HEK293 (cell line): ENCODE results near the gene MGMT.

ENCODE experiments used
- CTCF ChIA-PET: fragments of 350-600 bp; formaldehyde crosslinking; extraction: SDS; loops from one replicate; lab custom pipeline; 2021; ENCODE audit warnings: antibody characterized with exemption; lab: Yijun Ruan, JAX
- POLR2A ChIA-PET: fragments of 300-600 bp; formaldehyde crosslinking; extraction: SDS; loops from one replicate; lab custom pipeline; 2020; ENCODE audit warnings: antibody characterized with exemption, inconsistent platforms; lab: Yijun Ruan, JAX
- H3K27ac ChIP-seq: fragments of 200-500 bp; sonication (Bioruptor generic); 2 replicates; pipeline ENCODE4 v1.5.1; 2014; ENCODE audit warnings: low read depth, low read length, control low read depth, inconsistent platforms; ENCODE audit errors: extremely low read depth
- H3K36me3 ChIP-seq, 2 experiments: fragments of 200-500 bp in 1 of 2; sonication (Bioruptor generic) in 1 of 2; 1 replicate in 1 of 2; 2 replicates in 1 of 2; pipeline ENCODE4 v1.5.1; 2014 to 2017; ENCODE audit warnings: inconsistent platforms in 2 of 2, low read length in 2 of 2; ENCODE audit not compliant: control insufficient read depth in 2 of 2, insufficient read depth in 1 of 2
- H3K4me1 ChIP-seq: fragments of 200-500 bp; sonication (Bioruptor generic); 2 replicates; pipeline ENCODE4 v1.5.1; 2014; ENCODE audit warnings: mild to moderate bottlenecking, low read length, inconsistent platforms; ENCODE audit not compliant: control insufficient read depth, insufficient read depth
- H3K4me3 ChIP-seq: 2 replicates; pipeline ENCODE4 v1.5.1; 2011; ENCODE audit warnings: low read depth, mild to moderate bottlenecking, control low read depth, low read length, moderate library complexity
- H3K9me3 ChIP-seq: fragments of 200-500 bp; sonication (Bioruptor generic); 2 replicates; pipeline ENCODE4 v1.5.1; 2014; ENCODE audit warnings: low read depth, low read length, inconsistent platforms; ENCODE audit not compliant: control insufficient read depth, insufficient read depth
- HOXD13 ChIP-seq: sonication (generic); formaldehyde crosslinking; IDR thresholded peaks from 2 replicates; pipeline ENCODE4 v1.8.0; 2022; ENCODE audit warnings: missing genetic modification reagents, borderline replicate concordance
- KLF9 ChIP-seq: fragments of 450-650 bp; formaldehyde crosslinking; IDR thresholded peaks from 2 replicates; pipeline ENCODE4 v1.5.1; 2016; ENCODE audit warnings: missing biosample characterization, missing genetic modification characterization, low read depth
- OSR2 ChIP-seq: fragments of 450-650 bp; formaldehyde crosslinking; IDR thresholded peaks from 2 replicates; pipeline ENCODE4 v1.5.1; 2016; ENCODE audit warnings: missing biosample characterization, missing genetic modification characterization
- PRDM10 ChIP-seq: fragments of 450-650 bp; formaldehyde crosslinking; IDR thresholded peaks from 2 replicates; pipeline ENCODE4 v1.5.1; 2016; ENCODE audit warnings: missing biosample characterization, missing genetic modification characterization
- SETDB1 ChIP-seq: IDR thresholded peaks from one replicate; pipeline ENCODE4 v1.6.1; 2017; ENCODE audit warnings: mild to moderate bottlenecking, low read length, moderate library complexity, mixed read lengths; ENCODE audit not compliant: insufficient read length
- SP2 ChIP-seq: fragments of 450-650 bp; formaldehyde crosslinking; IDR thresholded peaks from 2 replicates; pipeline ENCODE4 v1.5.1; 2016; ENCODE audit warnings: missing biosample characterization, missing genetic modification characterization
- ZBTB21 ChIP-seq: fragments of 450-650 bp; formaldehyde crosslinking; IDR thresholded peaks from 2 replicates; pipeline ENCODE4 v1.5.1; 2017; ENCODE audit warnings: missing biosample characterization, missing genetic modification characterization
- ZBTB44 ChIP-seq: fragments of 450-650 bp; IDR thresholded peaks from 2 replicates; pipeline ENCODE4 v1.5.1; 2018; ENCODE audit warnings: missing biosample characterization, mild to moderate bottlenecking, missing genetic modification characterization
- ZBTB48 ChIP-seq: fragments of 450-650 bp; formaldehyde crosslinking; IDR thresholded peaks from 2 replicates; pipeline ENCODE4 v1.5.1; 2016; ENCODE audit warnings: missing biosample characterization, missing genetic modification characterization
- ZNF121 ChIP-seq: fragments of 450-650 bp; formaldehyde crosslinking; IDR thresholded peaks from 2 replicates; pipeline ENCODE4 v1.5.1; 2016; ENCODE audit warnings: missing biosample characterization, missing genetic modification characterization
- ZNF155 ChIP-seq: fragments of 450-650 bp; formaldehyde crosslinking; IDR thresholded peaks from 2 replicates; pipeline ENCODE4 v1.5.1; 2016; ENCODE audit warnings: missing biosample characterization, missing genetic modification characterization
- ZNF16 ChIP-seq: fragments of 450-650 bp; formaldehyde crosslinking; IDR thresholded peaks from 2 replicates; pipeline ENCODE4 v1.5.1; 2016; ENCODE audit warnings: low read depth, missing biosample characterization, missing genetic modification characterization
- ZNF174 ChIP-seq: fragments of 450-650 bp; formaldehyde crosslinking; IDR thresholded peaks from 2 replicates; pipeline ENCODE4 v1.5.0; 2017; ENCODE audit warnings: missing biosample characterization, mild to moderate bottlenecking, missing genetic modification characterization
- ZNF19 ChIP-seq: fragments of 450-650 bp; formaldehyde crosslinking; IDR thresholded peaks from 2 replicates; pipeline ENCODE4; 2016; ENCODE audit warnings: missing biosample characterization, missing genetic modification characterization, low read depth
- ZNF214 ChIP-seq: fragments of 450-650 bp; formaldehyde crosslinking; IDR thresholded peaks from 2 replicates; pipeline ENCODE4 v1.5.1; 2017; ENCODE audit warnings: missing biosample characterization, mild to moderate bottlenecking, missing genetic modification characterization, borderline replicate concordance
- ZNF223 ChIP-seq: fragments of 450-650 bp; formaldehyde crosslinking; IDR thresholded peaks from 2 replicates; pipeline ENCODE4 v1.5.1; 2016; ENCODE audit warnings: missing biosample characterization, missing genetic modification characterization
- ZNF23 ChIP-seq: fragments of 450-650 bp; formaldehyde crosslinking; IDR thresholded peaks from 2 replicates; pipeline ENCODE4 v1.5.1; 2016; ENCODE audit warnings: missing biosample characterization, missing genetic modification characterization, borderline replicate concordance
- ZNF354C ChIP-seq: fragments of 450-650 bp; formaldehyde crosslinking; IDR thresholded peaks from 2 replicates; pipeline ENCODE4 v1.5.1; 2016; ENCODE audit warnings: missing biosample characterization, missing genetic modification characterization, low read depth, borderline replicate concordance
- ZNF366 ChIP-seq: fragments of 450-650 bp; formaldehyde crosslinking; conservative IDR thresholded peaks from 2 replicates; pipeline ENCODE4 v1.5.1; 2016; ENCODE audit warnings: missing biosample characterization, missing genetic modification characterization
- ZNF473 ChIP-seq: fragments of 450-650 bp; formaldehyde crosslinking; IDR thresholded peaks from 2 replicates; pipeline ENCODE4 v1.5.1; 2017; ENCODE audit warnings: missing biosample characterization, missing genetic modification characterization
- ZNF561 ChIP-seq: fragments of 450-650 bp; IDR thresholded peaks from 2 replicates; pipeline ENCODE4 v1.5.1; 2018; ENCODE audit warnings: missing biosample characterization, missing genetic modification characterization, borderline replicate concordance
- ZNF571 ChIP-seq: fragments of 450-650 bp; formaldehyde crosslinking; IDR thresholded peaks from 2 replicates; pipeline ENCODE4 v1.5.0; 2017; ENCODE audit warnings: missing biosample characterization, missing genetic modification characterization
- ZNF843 ChIP-seq: fragments of 450-650 bp; formaldehyde crosslinking; IDR thresholded peaks from 2 replicates; pipeline ENCODE4 v1.5.1; 2016; ENCODE audit warnings: missing biosample characterization, missing genetic modification characterization
- ZXDB ChIP-seq: fragments of 450-650 bp; formaldehyde crosslinking; IDR thresholded peaks from 2 replicates; pipeline ENCODE4 v1.5.1; 2016; ENCODE audit warnings: missing biosample characterization, missing genetic modification characterization
- TF ChIP-seq, protein P1 (sequence below): fragments of 450-650 bp; formaldehyde crosslinking; IDR thresholded peaks from 2 replicates; pipeline ENCODE4 v1.5.1; 2016; ENCODE audit warnings: missing biosample characterization, missing genetic modification characterization

Gene MGMT

DNA sequence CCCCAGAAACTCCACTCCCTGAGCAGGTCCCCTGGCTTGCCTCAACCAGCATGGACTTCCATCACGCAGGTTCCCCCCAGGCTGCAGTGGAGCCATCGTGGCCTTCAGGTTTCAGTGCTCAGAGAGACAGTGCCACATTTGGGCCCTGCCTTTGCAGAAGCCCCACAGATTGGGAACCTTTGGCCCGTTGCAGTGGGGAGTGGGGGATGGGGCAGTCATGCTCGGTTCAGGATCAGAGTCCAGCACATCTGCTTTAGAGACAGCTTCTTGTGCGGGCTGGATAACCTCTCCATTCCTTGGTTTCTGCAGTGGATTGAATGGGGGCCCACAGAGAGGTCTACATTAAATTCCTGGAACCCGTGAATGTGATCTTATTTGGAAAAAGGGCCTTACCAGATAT is 313.2 kb downstream of the MGMT start:
- TF ChIP-seq HOXD13 (CRISPR knock-in tag) (no peak), ZNF23 (no peak), ZBTB48 (tag by site-specific recombination) (no peak), ZBTB44 (tag by site-specific recombination) (no peak), ZNF561 (tag by site-specific recombination) (no peak), PRDM10 (tag by site-specific recombination) (no peak), ZNF223 (tag by site-specific recombination) (no peak), ZNF571 (no peak)
- no peaks in the 10 kb centered on the region for H3K9me3 ChIP-seq
- CTCF ChIA-PET = no interaction called here
- H3K4me1 ChIP-seq = no peaks in the 10 kb centered on the region
- POLR2A ChIA-PET = no interaction called here
- no peak overlapping the region for H3K27ac ChIP-seq
- H3K36me3 ChIP-seq = no peaks in the 10 kb centered on the region
- H3K4me3 ChIP-seq = no peak overlapping the region

GRCh38 chr10:129780901-129781795 is 314.1 kb downstream of the MGMT start:
- no peak overlapping the region for H3K27ac ChIP-seq
- no peaks in the 10 kb centered on the region for H3K36me3 ChIP-seq
- H3K4me1 ChIP-seq = no peaks in the 10 kb centered on the region
- H3K4me3 ChIP-seq = no peak overlapping the region
- POLR2A ChIA-PET = no interaction called here
- TF ChIP-seq SETDB1 (no peak), ZNF174 (tag by site-specific recombination) (no peak), ZBTB21 (no peak), ZNF366 (tag by site-specific recombination) (no peak), OSR2 (tag by site-specific recombination) (no peak), ZNF354C (tag by site-specific recombination) (no peak), ZNF155 (tag by site-specific recombination) (no peak), ZBTB44 (tag by site-specific recombination) (no peak), ZNF19 (tag by site-specific recombination) (no peak), ZNF16 (tag by site-specific recombination) (no peak), ZNF121 (tag by site-specific recombination) (no peak), SP2 (tag by site-specific recombination) (no peak), ZNF473 (tag by site-specific recombination) (no peak), KLF9 (tag by site-specific recombination) (no peak), ZNF843 (no peak), ZXDB (tag by site-specific recombination) (no peak), ZNF214 (tag by site-specific recombination) (no peak)
- TF ChIP-seq, protein P1, sequence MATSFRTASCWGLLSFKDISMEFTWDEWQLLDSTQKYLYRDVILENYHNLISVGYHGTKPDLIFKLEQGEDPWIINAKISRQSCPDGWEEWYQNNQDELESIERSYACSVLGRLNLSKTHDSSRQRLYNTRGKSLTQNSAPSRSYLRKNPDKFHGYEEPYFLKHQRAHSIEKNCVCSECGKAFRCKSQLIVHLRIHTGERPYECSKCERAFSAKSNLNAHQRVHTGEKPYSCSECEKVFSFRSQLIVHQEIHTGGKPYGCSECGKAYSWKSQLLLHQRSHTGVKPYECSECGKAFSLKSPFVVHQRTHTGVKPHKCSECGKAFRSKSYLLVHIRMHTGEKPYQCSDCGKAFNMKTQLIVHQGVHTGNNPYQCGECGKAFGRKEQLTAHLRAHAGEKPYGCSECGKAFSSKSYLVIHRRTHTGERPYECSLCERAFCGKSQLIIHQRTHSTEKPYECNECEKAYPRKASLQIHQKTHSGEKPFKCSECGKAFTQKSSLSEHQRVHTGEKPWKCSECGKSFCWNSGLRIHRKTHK (tag by site-specific recombination) = no peak
- no peaks in the 10 kb centered on the region for H3K9me3 ChIP-seq
- CTCF ChIA-PET = no interaction called here
